Heart right ventricle (tissue), 16 donors: ENCODE measurements around the gene FHIT. TPM values are rescaled to one million over a fixed set of nuclear protein-coding genes. Genes with fewer than 3 reads are reported as not detected.

ENCODE experiments used
- ATAC-seq, 8 donors: fragments of 200-7000 bp; cut with Tn5 transposase; one replicate each; pipeline ENCODE4 v1.9.1; 2020; ENCODE audit warnings: mild to moderate bottlenecking in 8 of 8, moderate library complexity in 8 of 8, moderate number of reproducible peaks in 1 of 8
- DNase-seq, 2 donors: peaks; one replicate each; pipeline ENCODE4 v3.0.0-alpha.2; 2020
- H3K27ac ChIP-seq, 10 donors: fragments of 200-600 bp; sonication (generic) in 2 of 10; one replicate each; pipeline versions ENCODE4 v1.5.0 to v1.8.0; 2020 to 2022; ENCODE audit warnings: mild to moderate bottlenecking in 3 of 10
- H3K27me3 ChIP-seq, 7 donors: fragments of 200-600 bp; one replicate each; pipeline ENCODE4 v1.8.0; 2021 to 2022; ENCODE audit warnings: mild to moderate bottlenecking in 2 of 7
- H3K36me3 ChIP-seq, 9 donors: fragments of 200-600 bp; sonication (generic) in 1 of 9; one replicate each; pipeline versions ENCODE4 v1.5.0 to v1.8.0; 2020 to 2022; ENCODE audit warnings: mild to moderate bottlenecking in 2 of 9
- H3K4me1 ChIP-seq, 9 donors: fragments of 200-600 bp; sonication (generic) in 1 of 9; one replicate each; pipeline versions ENCODE4 v1.5.0 to v1.8.0; 2020 to 2022; ENCODE audit warnings: mild to moderate bottlenecking in 4 of 9
- H3K4me3 ChIP-seq, 10 donors: fragments of 200-600 bp; sonication (generic) in 2 of 10; one replicate each; pipeline versions ENCODE4 v1.5.0 to v1.8.0; 2020 to 2022; ENCODE audit warnings: mild to moderate bottlenecking in 7 of 10, moderate library complexity in 2 of 10
- H3K9me3 ChIP-seq, 11 donors: fragments of 200-600 bp in 10 of 11; sonication (generic) in 2 of 11; one replicate each; pipeline versions ENCODE4 v1.5.0 to v1.8.0; 2013 to 2022; ENCODE audit warnings: mild to moderate bottlenecking in 2 of 11, control low read depth in 1 of 11, moderate library complexity in 1 of 11
- CTCF ChIP-seq, 9 donors: fragments of 200-600 bp; sonication (generic) in 2 of 9; IDR thresholded peaks; one replicate each; pipeline versions ENCODE4 v1.5.0 to v1.8.0; 2021 to 2022; ENCODE audit warnings: antibody characterized with exemption in 9 of 9, mild to moderate bottlenecking in 5 of 9, moderate library complexity in 1 of 9
- WGBS, 2 donors: extraction: QIAGEN DNeasy Blood & Tissue Kit; methylation state at CpG; one replicate each; pipeline ENCODE4 v1.1.7; 2013; ENCODE audit warnings: inconsistent platforms in 1 of 2; 5-methylcytosine and 5-hydroxymethylcytosine counted together
- intact Hi-C, 10 donors: fragments of 100-400 bp; cut with DNase I; formaldehyde crosslinking; loops; one replicate each; pipeline versions ENCODE4 v1.11.1 to v1.14.2; 2022
- polyA plus RNA-seq, 2 donors: library from polyadenylated mRNA; stranded (reverse); fragments of 200-250 nt; gene quantifications; one replicate each; pipeline ENCODE4 v1.2.3, GENCODE V29; 2013
- total RNA-seq, 10 donors: library from RNA; stranded (reverse); fragmentation: NEBNext Ultra II Directional in 3 of 10; extraction: Animal tissue kit (Norgen Biotek cat#: 25700) in 3 of 10; gene quantifications; one replicate each; pipeline versions ENCODE4 v1.2.1 to v1.2.4, GENCODE V29; 2021 to 2023
- donor health status: Arrhythmogenic right ventricular cardiomyopathy.
- donor health status: ischemic (EF 13 %, LVEDD 7.1; RV severe dilation, severe dysfunction).
- donor health status: healthy with polysubstance abuse.
- donor health status: DM: no; HTN: yes; CAD: no.
- donor health status: DM: no; HTN: no; CAD: no.
- donor health status: ischemic (EF 25% LVEDD 6.9; RV normal size, moderate dysfunction).
- donor health status: ischemic (EF 25% LVEDD 5.7; RV mildly dilated, moderate dysfunction).
- donor health status: healthy.
- donor health status: DM: yes; HTN: yes; CAD: no.
- donor health status: Ischemic cardiomyopathy.
- donor health status: ischemic (EF 35%, LVEDD 5.7; RV mildly dilated, moderate dysfunction).
- donor health status: nonischemic (EF 11% LVEDD 7.7; RV severe dilation, severe dysfunction).
- donor health status: DM: yes; HTN: yes; CAD: no.
- donor health status: PGD.
- donor health status: ischemic (EF 29% LVEDD 5.4; RV normal size, mild dysfunction).
- donor health status: nonischemic (EF 23%, LVEDD 6.1; RV moderate dilation, normal function).

Gene FHIT
- total and polyA plus RNA-seq, 12 donors: 4.7 to 25.5 (median 18.3) TPM

DNA sequence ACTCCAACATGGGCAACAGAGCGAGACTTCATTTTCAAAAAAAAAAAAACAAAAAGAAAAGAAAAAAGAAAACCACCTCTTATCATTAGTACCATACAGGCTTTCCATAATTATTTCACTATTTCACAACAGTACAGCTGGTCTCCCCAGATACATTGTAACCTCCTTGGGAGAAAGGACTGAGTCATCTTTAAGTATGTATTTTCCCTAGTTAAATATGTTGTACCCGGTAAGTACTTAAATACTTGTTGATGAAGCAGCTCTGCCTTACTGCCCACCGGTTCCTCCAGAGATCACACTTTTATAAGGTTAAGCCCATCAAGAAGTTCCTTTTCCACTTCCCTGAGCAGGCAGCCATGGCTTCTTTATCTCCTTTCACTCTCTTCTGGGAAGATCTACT, 1412.0 kb downstream of the FHIT start:
- ATAC-seq: no peak
- H3K36me3 ChIP-seq: no peaks in the 10 kb centered on the region
- DNase-seq: no peak
- no peaks in the 10 kb centered on the region for H3K27me3 ChIP-seq
- WGBS, 2 donors: 85 to 93% methylated on average over 3 of the region's 3 CpGs
- intact Hi-C loops: no loop called here
- TF ChIP-seq CTCF (IDR thresholded peaks at IDR 0.05): no peak
- H3K4me1 ChIP-seq: peaks cover 0 to 10% (median 0%) of the 10 kb centered on the region in 9 donors
- peaks cover 0 to 2% (median 0%) of the 10 kb centered on the region in 11 donors for H3K9me3 ChIP-seq
- H3K27ac ChIP-seq: no peak overlapping the region
- H3K4me3 ChIP-seq: no peak overlapping the region

- Histone ChIP-seq H3K27me3 (no peaks in the 10 kb centered on the region), H3K27ac (no peak overlapping the region), H3K9me3 (peaks cover 0 to 6% (median 0%) of the 10 kb centered on the region in 11 donors), H3K4me3 (no peak overlapping the region), H3K36me3 (no peaks in the 10 kb centered on the region), H3K4me1 (peaks cover 0 to 17% (median 0%) of the 10 kb centered on the region in 9 donors)
- ATAC-seq (peak in 2 of 8 donors; percentile 33 to 55), DNase-seq (no peak)
- TF ChIP-seq CTCF (IDR thresholded peaks at IDR 0.05): no peak
- WGBS, 2 donors: 76 to 79% methylated on average over 3 of the region's 3 CpGs
- intact Hi-C loops: no loop called here
These were observed 1414.7 kb downstream of the FHIT start for GRCh38 chr3:59836531-59836930.

- WGBS, 2 donors: 86 to 91% methylated on average over 3 of the region's 3 CpGs
- TF ChIP-seq CTCF (IDR thresholded peaks at IDR 0.05): no peak
- ATAC-seq: no peak
These were observed 1418.5 kb downstream of the FHIT start for GRCh38 chr3:59832702-59833101.

DNA sequence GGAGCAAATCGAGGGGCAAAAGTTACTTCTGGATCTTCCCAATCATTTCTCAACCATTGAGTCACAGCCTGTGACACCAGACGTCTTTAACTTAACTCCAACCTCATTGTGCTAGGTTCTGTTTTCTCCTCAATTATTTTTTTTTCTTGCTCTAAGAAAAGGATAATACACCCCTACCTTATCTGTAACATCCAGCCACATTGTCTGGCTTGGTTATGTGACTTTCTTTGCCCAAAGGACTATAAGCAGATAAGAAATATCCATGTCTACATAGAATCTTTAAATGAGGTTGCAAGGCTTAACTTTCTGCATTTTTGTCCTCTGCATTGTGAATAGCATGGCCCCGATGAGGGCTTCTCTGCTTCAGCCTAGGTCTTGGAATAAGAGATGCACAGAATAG, 1419.0 kb downstream of the FHIT start:
- Histone ChIP-seq H3K4me1 (peaks cover 0 to 33% (median 4%) of the 10 kb centered on the region in 9 donors), H3K36me3 (no peaks in the 10 kb centered on the region), H3K27me3 (no peaks in the 10 kb centered on the region), H3K4me3 (no peak overlapping the region), H3K9me3 (peaks cover 0 to 6% (median 0%) of the 10 kb centered on the region in 11 donors), H3K27ac (no peak overlapping the region)
- DNase-seq: no peak
- intact Hi-C loops: no loop called here
- 64 to 72% methylated on average over 3 of the region's 3 CpGs for WGBS, 2 donors
- ATAC-seq: no peak
- no peak for TF ChIP-seq CTCF (IDR thresholded peaks at IDR 0.05)

More at GRCh38 chr3:59832702-59833101, 1418.5 kb downstream of the FHIT start:
- no peak overlapping the region for H3K27ac ChIP-seq
- no peak for DNase-seq
- no peaks in the 10 kb centered on the region for H3K27me3 ChIP-seq
- no peaks in the 10 kb centered on the region for H3K36me3 ChIP-seq
- no peak overlapping the region for H3K4me3 ChIP-seq
- peaks cover 0 to 33% (median 4%) of the 10 kb centered on the region in 9 donors for H3K4me1 ChIP-seq
- peaks cover 0 to 6% (median 0%) of the 10 kb centered on the region in 11 donors for H3K9me3 ChIP-seq
- intact Hi-C loops: no loop called here
